Measurements from ENCODE around the gene LRCH4. TPM values are rescaled to one million over a fixed set of nuclear protein-coding genes. Genes with fewer than 3 reads are reported as not detected.
"Not testable (repeated sequence)": the region's sequence is repeated elsewhere in the genome, so short reads cannot be mapped to it uniquely, and the experiment has no call there.

LRCH4 gene
- total RNA-seq, 1 experiment from 2014 or later, result 11.0 TPM

DNA sequence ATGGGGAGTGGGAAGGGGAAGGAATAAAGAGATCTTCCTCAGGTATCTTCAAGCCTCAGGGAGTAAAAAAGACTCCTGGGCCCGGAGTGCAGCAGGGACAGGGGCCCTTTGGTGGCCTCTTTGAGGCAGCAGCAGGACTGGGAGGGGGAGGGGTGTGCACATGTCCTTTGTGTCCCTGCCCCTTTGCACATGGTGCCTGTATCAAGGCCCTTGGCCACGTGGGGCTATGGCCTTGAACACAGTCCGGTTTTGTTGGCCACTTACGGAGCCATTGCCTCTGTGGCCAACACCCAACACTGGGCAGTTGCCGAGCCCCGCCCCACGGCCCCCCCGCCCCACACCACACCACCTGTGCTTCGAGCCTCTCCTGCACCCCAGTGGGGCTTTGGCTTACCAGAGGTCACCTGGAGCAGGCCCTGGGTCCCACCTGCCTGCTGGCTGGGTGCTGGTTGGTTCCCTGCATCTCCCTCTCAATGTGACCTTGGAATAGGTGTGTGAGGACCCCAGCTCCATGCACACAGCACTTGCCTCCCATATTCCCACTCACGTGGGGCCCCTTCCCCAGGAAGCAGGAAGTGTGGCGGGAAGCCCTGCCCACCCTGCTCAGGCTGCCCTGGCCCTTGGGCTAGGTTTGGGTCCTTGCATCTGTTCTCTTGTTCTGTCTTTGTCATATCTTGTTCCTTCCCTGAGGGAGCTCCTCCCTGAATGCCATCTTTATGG is 17.6 kb downstream of the LRCH4 start:
- no peak for DNase-seq (ENCODE audit: extremely low read depth, low read depth)

- DNase-seq (ENCODE audit: extremely low read depth, low read depth), result no peak
Observed at GRCh38 chr7:100567751-100568175, 18.2 kb downstream of the LRCH4 start.

GRCh38 chr7:100567031-100567730 is 18.7 kb downstream of the LRCH4 start:
- no peak for DNase-seq (ENCODE audit: extremely low read depth, low read depth)

DNA sequence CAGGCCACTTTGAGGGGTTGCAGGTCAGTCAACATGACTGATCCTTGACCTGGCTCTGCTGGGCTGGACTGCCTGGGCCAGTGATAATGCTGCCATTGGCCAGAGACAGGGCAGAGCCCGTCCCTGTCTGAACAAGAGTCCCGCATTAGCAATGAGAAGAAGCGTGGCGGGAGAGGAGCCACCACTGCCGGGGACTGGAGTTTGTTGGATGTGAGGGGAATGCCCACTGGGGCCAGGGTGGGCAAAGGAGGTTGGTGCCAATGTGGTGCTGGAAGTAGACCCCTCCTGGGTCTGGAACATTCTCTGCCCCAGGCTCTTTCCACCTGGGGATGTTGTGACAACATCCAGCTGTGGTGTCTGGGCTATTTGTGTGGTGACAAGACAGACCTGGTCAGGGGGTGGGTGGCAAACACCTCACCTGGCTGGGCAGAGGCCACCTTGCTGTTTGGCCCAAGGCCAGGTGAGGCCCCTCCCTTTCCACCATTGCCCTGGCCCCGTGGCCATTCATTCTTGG is 19.9 kb downstream of the LRCH4 start:
- DNase-seq (ENCODE audit: extremely low read depth, low read depth), result no peak

DNA sequence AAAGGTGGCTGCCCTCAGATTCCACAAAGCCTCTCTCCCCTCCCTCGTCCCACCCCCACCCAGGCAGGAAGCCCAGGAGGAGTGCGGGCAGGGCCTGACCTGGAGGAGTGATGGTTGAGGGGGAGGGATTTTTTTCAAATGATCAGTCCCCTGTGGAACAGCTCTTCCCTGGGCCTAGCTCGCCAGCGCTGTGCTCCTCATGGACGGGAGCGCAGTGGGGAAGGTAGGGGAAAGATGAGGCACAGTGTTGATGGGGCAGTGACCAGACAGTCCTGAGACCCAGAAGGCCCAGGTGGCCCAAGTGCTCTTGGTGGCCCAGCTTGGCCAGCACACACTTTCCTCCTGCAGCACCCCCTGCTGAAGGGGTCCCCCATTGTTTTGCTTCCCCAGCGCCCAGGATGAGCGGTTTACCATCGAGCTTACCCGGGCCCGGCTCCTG is 20.8 kb downstream of the LRCH4 start:
- DNase-seq (ENCODE audit: extremely low read depth, low read depth), result no peak

- not testable (repeated sequence) for DNase-seq (ENCODE audit: extremely low read depth, low read depth)
Observed at GRCh38 chr7:100564405-100564804, 21.5 kb downstream of the LRCH4 start.

GRCh38 chr7:100563809-100564400 is 22.0 kb downstream of the LRCH4 start:
- DNase-seq (ENCODE audit: extremely low read depth, low read depth), result peak; percentile 51

DNA sequence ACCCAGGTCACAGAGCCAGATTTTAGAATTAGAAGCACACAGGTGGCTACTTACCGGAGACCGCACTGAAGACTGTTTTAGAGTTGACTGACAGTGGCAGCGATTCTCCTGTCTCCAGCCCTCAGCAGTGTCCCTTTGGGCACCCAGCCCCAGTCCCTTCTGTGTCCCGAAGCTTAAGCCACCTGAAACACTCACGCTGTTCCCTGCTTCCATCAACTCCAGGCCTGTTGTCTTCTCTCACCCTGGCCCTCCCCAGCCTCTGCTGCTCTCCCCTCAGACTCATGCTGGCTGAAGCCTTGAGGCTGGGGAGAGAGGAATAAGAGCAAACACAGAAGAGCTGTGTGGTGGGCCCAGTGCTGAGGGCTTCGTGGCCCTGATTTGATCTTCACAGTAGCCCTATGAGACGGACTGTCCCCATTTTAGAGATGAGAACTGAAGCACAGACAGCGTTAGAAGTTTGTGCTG is 22.8 kb downstream of the LRCH4 start:
- no peak for DNase-seq (ENCODE audit: extremely low read depth, low read depth)

GRCh38 chr7:100562195-100563099 is 23.5 kb downstream of the LRCH4 start:
- DNase-seq (ENCODE audit: extremely low read depth, low read depth), result no peak

DNA sequence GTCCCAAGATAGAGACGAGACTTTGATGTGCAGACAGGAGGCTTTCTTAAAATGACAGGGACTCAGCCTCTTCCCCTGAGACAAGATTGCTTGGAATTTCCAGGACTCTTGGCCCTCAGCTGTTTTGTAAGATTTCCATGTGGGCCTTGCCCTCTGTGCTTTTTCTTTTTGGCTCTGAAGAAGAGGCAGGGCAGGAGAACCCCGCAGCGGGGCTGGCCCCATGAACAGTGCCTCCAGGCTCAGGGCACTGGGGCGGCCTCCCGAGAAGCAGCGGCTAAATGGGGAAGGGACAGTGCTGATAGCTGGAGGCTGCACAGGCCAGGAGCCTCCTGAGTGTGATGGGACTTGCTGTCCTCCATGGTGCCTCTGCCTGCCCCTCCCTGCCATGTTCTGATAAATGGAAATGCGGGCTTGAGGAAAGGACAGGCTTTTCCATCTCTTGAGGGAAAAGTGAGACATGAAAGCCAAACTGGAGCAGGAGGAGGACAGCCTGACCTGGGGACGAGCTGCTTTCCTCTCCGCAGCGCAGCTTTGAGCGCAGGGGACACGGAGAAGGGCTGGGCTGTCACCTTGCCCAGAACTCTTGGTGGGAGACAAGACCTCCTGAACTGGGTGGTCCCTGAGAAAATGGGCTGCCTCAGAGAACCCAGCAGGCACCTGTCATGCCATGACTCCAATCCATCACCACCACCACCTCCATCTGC is 24.3 kb downstream of the LRCH4 start:
- DNase-seq (ENCODE audit: extremely low read depth, low read depth), result no peak

DNA sequence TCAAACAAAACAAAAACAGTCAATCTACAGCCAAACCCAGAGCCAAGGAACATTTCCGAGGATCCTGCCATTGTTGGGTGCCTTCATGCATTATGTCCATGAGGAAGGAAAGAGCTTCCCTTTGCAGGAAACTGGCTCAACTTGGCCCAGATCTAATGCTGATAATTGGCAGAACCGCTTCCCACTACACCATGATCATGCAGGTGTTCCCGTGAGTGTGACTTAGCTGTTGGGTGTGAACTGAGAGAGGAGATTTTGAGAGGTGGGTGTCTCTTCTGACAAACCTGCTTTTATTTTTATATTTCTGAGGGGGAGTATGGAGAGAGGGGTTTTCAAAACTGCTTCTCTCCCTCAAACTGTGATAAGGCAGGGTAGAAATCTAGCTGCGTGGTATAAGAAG is 26.8 kb downstream of the LRCH4 start:
- no peak for DNase-seq (ENCODE audit: extremely low read depth, low read depth)

- no peak for DNase-seq (ENCODE audit: extremely low read depth, low read depth)
Observed at GRCh38 chr7:100556541-100556940, 29.4 kb downstream of the LRCH4 start.

- DNase-seq (ENCODE audit: extremely low read depth, low read depth), result no peak
Observed at GRCh38 chr7:100555701-100556100, 30.2 kb downstream of the LRCH4 start.

DNA sequence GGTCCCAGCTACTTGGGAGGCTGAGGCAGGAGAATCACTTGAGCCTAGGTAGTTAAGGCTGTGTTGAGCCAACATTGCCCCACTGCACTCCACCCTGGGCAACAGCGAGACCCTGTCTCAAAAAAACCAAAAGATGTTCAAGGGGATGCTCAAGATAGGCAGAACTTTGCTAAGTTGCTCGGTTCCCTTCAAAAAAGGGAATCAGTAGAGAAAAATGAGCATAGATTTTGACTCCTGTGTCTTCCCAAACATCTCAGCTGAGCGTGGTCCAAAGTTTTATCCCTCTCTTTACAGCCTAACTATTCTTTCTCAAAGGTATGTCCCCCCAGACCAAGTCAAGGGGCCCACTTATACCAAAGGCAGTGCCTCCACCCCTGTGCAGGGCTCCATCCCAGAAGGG is 32.9 kb downstream of the LRCH4 start:
- no peak for DNase-seq (ENCODE audit: extremely low read depth, low read depth)

DNA sequence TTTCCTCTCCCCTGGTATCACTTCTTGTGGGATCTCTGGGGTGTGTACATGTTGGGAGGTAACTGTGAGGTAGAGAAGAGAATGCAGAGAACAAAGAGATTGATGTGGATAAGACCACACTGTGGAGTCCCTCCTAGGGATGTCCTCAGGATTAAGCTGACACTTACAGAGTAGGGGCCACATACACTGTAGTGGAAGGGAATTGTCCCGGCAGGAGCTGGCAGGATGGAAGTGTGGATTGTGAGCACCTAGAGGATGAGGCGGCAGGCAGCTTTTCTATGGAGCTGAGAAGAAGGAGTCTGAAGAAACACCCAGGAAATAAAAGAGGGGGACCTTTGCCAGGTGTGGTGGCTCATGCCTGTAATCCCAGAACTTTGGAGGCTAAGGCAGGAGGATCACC is 33.4 kb downstream of the LRCH4 start:
- no peak for DNase-seq (ENCODE audit: extremely low read depth, low read depth)

DNA sequence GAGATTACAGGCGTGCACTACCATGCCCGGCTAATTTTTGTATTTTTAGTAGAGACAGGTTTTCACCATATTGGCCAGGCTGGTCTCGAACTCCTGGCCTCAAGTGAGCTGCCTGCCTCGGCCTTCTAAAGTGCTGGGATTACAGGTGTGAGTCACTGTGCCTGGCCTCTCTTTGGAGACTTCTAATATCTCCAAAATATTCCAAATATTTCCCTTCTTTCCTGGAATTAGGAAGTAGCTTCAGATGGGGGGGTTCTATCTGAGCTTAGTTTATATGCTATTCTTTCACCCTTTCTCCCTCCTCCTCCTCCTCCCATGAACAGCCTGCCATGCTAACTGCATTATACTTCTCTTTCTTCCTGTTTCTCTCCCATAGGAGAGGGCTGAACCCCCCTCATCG is 37.5 kb downstream of the LRCH4 start:
- not testable (repeated sequence) for DNase-seq (ENCODE audit: extremely low read depth, low read depth)

DNA sequence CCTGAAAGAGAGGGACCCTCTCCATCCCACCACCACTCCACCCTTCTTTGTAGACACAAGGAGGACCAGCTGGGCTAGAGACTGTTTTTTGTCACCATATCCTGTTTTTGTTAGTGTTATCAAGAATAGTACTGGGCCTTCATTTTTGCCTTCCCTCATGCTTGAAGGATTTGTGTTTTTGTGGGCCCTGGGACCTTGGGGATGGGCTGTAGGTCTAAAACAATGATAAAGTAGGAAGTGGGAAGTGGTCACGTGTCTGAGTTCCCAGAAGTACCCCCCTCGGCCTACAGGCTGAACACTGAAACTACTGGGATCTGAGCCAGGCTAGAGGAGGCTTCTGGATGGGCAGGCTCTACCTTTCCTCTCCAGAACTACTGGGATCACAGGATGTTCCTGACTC is 38.1 kb downstream of the LRCH4 start:
- DNase-seq (ENCODE audit: extremely low read depth, low read depth), result no peak

GRCh38 chr7:100546926-100547800 is 38.8 kb downstream of the LRCH4 start:
- DNase-seq (ENCODE audit: extremely low read depth, low read depth), result no peak
